K562 (cell line): ENCODE data around the gene TENM4. TPM values are rescaled to one million over a fixed set of nuclear protein-coding genes. Genes with fewer than 3 reads are reported as not detected.

Experiments
- ATAC-seq: fragments of 200-7000 bp; cut with Tn5 transposase; 3 replicates; pipeline ENCODE4 v1.9.1; 2020; ENCODE audit warnings: moderate library complexity
- BruUV-seq: library from RNA; stranded (reverse); fragments of 400-500 nt; replicated peaks from 2 replicates; lab custom pipeline; 2021; lab: Mats Ljungman, UMichigan
- CTCF ChIA-PET: fragments of 300-600 bp; formaldehyde crosslinking; extraction: SDS; loops from one replicate; lab custom pipeline; 2021; ENCODE audit warnings: low intra/inter-chr PET ratio; lab: Yijun Ruan, JAX
- POLR2A ChIA-PET: fragments of 300-600, 350-650 bp; sonication (Branson Sonifier 250); formaldehyde crosslinking; extraction: SDS; loops from one replicate; lab custom pipeline; 2021; ENCODE audit warnings: antibody characterized with exemption, inconsistent platforms; lab: Yijun Ruan, JAX
- DNase-seq, 4 experiments: peaks; one replicate each; pipeline versions ENCODE4 v3.0.0 to v3.0.0-alpha.2; 2011 to 2018; ENCODE audit warnings: low spot score in 3 of 4, mixed read lengths in 3 of 4; ENCODE audit errors: extremely low read depth in 1 of 4
- FAIRE-seq: peaks from 2 replicates; lab custom pipeline; 2011; peaks lifted over from hg19 to GRCh38; lab: Jason Lieb, UNC
- H2AFZ ChIP-seq: 2 replicates; pipeline ENCODE4 v1.6.0; 2011; ENCODE audit warnings: low read depth, low read length, control low read depth, inconsistent platforms
- H3K27ac ChIP-seq: fragments of 200-600 bp; 3 replicates; pipeline ENCODE4 v1.8.0; 2011; ENCODE audit warnings: low read depth, mild to moderate bottlenecking, control low read depth, inconsistent platforms, low read length, moderate library complexity, mixed read lengths; ENCODE audit errors: extremely low read depth
- H3K27me3 ChIP-seq, 2 experiments: fragments of 300-600 bp in 1 of 2; 2 replicates in 1 of 2; 3 replicates in 1 of 2; pipeline versions ENCODE4 v1.6.0 to v1.8.0; 2011; ENCODE audit warnings: inconsistent platforms in 2 of 2, low read length in 2 of 2, mild to moderate bottlenecking in 1 of 2, mixed read lengths in 1 of 2, moderate library complexity in 1 of 2; ENCODE audit not compliant: control insufficient read depth in 2 of 2, insufficient read depth in 2 of 2
- H3K36me3 ChIP-seq: fragments of 300-600 bp; 3 replicates; pipeline ENCODE4 v1.8.0; 2011; ENCODE audit warnings: mild to moderate bottlenecking, low read length, inconsistent platforms; ENCODE audit not compliant: control insufficient read depth, insufficient read depth
- H3K4me1 ChIP-seq, 2 experiments: fragments of 200-600 bp in 1 of 2; replicated peaks in 1 of 2; 2 replicates in 1 of 2; 3 replicates in 1 of 2; pipeline versions ENCODE4 v1.5.1 to v1.8.0; 2011; ENCODE audit warnings: inconsistent platforms in 2 of 2, low read length in 2 of 2, mild to moderate bottlenecking in 1 of 2, mixed read lengths in 1 of 2, moderate library complexity in 1 of 2; ENCODE audit not compliant: control insufficient read depth in 2 of 2, insufficient read depth in 2 of 2
- H3K4me2 ChIP-seq: 2 replicates; pipeline ENCODE4 v1.6.1; 2011; ENCODE audit warnings: low read length, control low read depth, inconsistent platforms, mixed read lengths; ENCODE audit not compliant: insufficient read depth
- H3K4me3 ChIP-seq: fragments of 200-600 bp; sonication (generic), shearing (Covaris generic); 2 replicates; pipeline ENCODE4 v1.5.1; 2016; ENCODE audit warnings: control low read depth, inconsistent platforms
- H3K79me2 ChIP-seq: fragments of 200-600 bp; 3 replicates; pipeline ENCODE4 v1.8.0; 2011; ENCODE audit warnings: low read length, inconsistent platforms; ENCODE audit not compliant: control insufficient read depth, insufficient read depth
- H3K9ac ChIP-seq, 2 experiments: 2 replicates each; pipeline versions ENCODE4 v1.6.0 to v1.6.1; 2011; ENCODE audit warnings: low read depth in 2 of 2, low read length in 2 of 2, control low read depth in 1 of 2, inconsistent platforms in 1 of 2, mild to moderate bottlenecking in 1 of 2, mixed read lengths in 1 of 2; ENCODE audit not compliant: insufficient read depth in 1 of 2
- H3K9me1 ChIP-seq: one replicate; pipeline ENCODE4 v1.6.0; 2011; ENCODE audit warnings: inconsistent platforms, mild to moderate bottlenecking, low read length, moderate library complexity; ENCODE audit not compliant: control insufficient read depth, insufficient read depth
- H3K9me3 ChIP-seq: replicated peaks from 2 replicates; pipeline ENCODE4 v1.5.1; 2011; ENCODE audit warnings: low read depth, low read length, inconsistent platforms; ENCODE audit not compliant: control insufficient read depth, insufficient read depth
- H4K20me1 ChIP-seq: replicated peaks from 2 replicates; pipeline ENCODE4 v1.6.1; 2011; ENCODE audit warnings: low read length, inconsistent platforms, mixed read lengths; ENCODE audit not compliant: control insufficient read depth, insufficient read depth
- ARHGAP35 ChIP-seq: fragments of 450-650 bp; IDR thresholded peaks from 2 replicates; pipeline ENCODE4 v1.6.1; 2018; ENCODE audit not compliant: partially characterized antibody
- ARID1B ChIP-seq: fragments of 450-650 bp; IDR thresholded peaks from 2 replicates; pipeline ENCODE4 v1.6.1; 2016; ENCODE audit warnings: antibody characterized with exemption, mild to moderate bottlenecking, inconsistent platforms
- BRF2 ChIP-seq: IDR thresholded peaks from 3 replicates; pipeline ENCODE4 v1.6.1; 2011; ENCODE audit warnings: borderline replicate concordance, mild to moderate bottlenecking; ENCODE audit not compliant: insufficient read length, insufficient read depth
- CUX1 ChIP-seq: fragments of 200-800 bp; sonication (Bioruptor generic); IDR thresholded peaks from 2 replicates; pipeline ENCODE4 v1.6.1; 2016; ENCODE audit warnings: missing genetic modification characterization, missing compliant biosample characterization
- EP400 ChIP-seq: fragments of 450-650 bp; IDR thresholded peaks from 2 replicates; pipeline ENCODE4 v1.6.1; 2017; ENCODE audit warnings: antibody characterized with exemption, mild to moderate bottlenecking, moderate library complexity
- EWSR1 ChIP-seq: fragments of 450-650 bp; IDR thresholded peaks from 2 replicates; pipeline ENCODE4 v1.6.1; 2018; ENCODE audit warnings: borderline replicate concordance, mild to moderate bottlenecking, low read depth, moderate library complexity; ENCODE audit not compliant: partially characterized antibody
- HDAC1 ChIP-seq, 2 experiments: fragments of 450-650 bp; IDR thresholded peaks; 2 replicates each; pipeline ENCODE4 v1.6.1; 2016 to 2017; ENCODE audit warnings: inconsistent platforms in 1 of 2, mild to moderate bottlenecking in 1 of 2, moderate library complexity in 1 of 2
- HDGF ChIP-seq: fragments of 450-650 bp; IDR thresholded peaks from 2 replicates; pipeline ENCODE4 v1.6.1; 2016
- MXI1 ChIP-seq: IDR thresholded peaks from 2 replicates; pipeline ENCODE4 v1.6.1; 2011; ENCODE audit warnings: low read depth, mild to moderate bottlenecking, improper control_type of control experiment, low read length
- NFE2L1 ChIP-seq: fragments of 450-650 bp; IDR thresholded peaks from 2 replicates; pipeline ENCODE4 v1.6.1; 2016; ENCODE audit warnings: missing genetic modification characterization, low read depth, mild to moderate bottlenecking, missing compliant biosample characterization, moderate library complexity, borderline replicate concordance
- PHB ChIP-seq: fragments of 250-450 bp; sonication (Bioruptor Pico); IDR thresholded peaks from 2 replicates; pipeline ENCODE4 v1.5.0; 2021
- SMAD2 ChIP-seq: fragments of 150-350 bp; IDR thresholded peaks from 2 replicates; pipeline ENCODE4 v1.6.1; 2014; ENCODE audit warnings: low read depth, mild to moderate bottlenecking, low read length
- ZBTB8A ChIP-seq: fragments of 450-650 bp; IDR thresholded peaks from 2 replicates; pipeline ENCODE4 v1.6.1; 2018; ENCODE audit warnings: mild to moderate bottlenecking, moderate library complexity; ENCODE audit not compliant: partially characterized antibody
- ZC3H11A ChIP-seq: IDR thresholded peaks from 2 replicates; pipeline ENCODE4 v1.6.1; 2012; ENCODE audit warnings: low read depth, low read length, improper control_type of control experiment
- ZKSCAN8 ChIP-seq: fragments of 200-800 bp; sonication (Bioruptor generic); IDR thresholded peaks from 2 replicates; pipeline ENCODE4 v1.6.1; 2016; ENCODE audit warnings: missing genetic modification characterization, missing compliant biosample characterization
- ZNF3 ChIP-seq: fragments of 250-450 bp; sonication (Bioruptor Pico); IDR thresholded peaks from 2 replicates; pipeline ENCODE4 v1.5.0; 2021; ENCODE audit warnings: mild to moderate bottlenecking, moderate library complexity
- ZNF311 ChIP-seq: fragments of 250-450 bp; sonication (Bioruptor Pico); IDR thresholded peaks from 2 replicates; pipeline ENCODE4 v1.4.0; 2020; ENCODE audit warnings: mild to moderate bottlenecking, moderate library complexity
- ZSCAN32 ChIP-seq: fragments of 450-650 bp; formaldehyde crosslinking; IDR thresholded peaks from 2 replicates; pipeline ENCODE4 v1.4.0; 2020; ENCODE audit warnings: mild to moderate bottlenecking, moderate library complexity
- WGBS: fragments of 100-300 bp; shearing (Covaris generic); methylation state at CpG from one replicate; pipeline ENCODE4 v1.1.6; 2016; ENCODE audit warnings: low coverage, mixed read lengths; ENCODE audit not compliant: insufficient coverage; ENCODE audit errors: missing lambda C conversion rate; 5-methylcytosine and 5-hydroxymethylcytosine counted together
- in situ Hi-C: fragments of 300-500 bp; cut with MboI; formaldehyde crosslinking; loops from 4 replicates; pipeline ENCODE4 v1.15.0; 2018; ENCODE audit warnings: inconsistent platforms, mixed read lengths
- intact Hi-C: fragments of 100-400 bp; cut with micrococcal nuclease; formaldehyde crosslinking; loops from 2 replicates; pipeline ENCODE4 v1.14.2; 2022
- polyA plus RNA-seq, 8 experiments: library from polyadenylated mRNA; depleted of rRNA in 4 of 8; stranded (reverse) in 5 of 8; unstranded in 3 of 8; fragments of >200 nt; fragmentation: Nextera tagmentation in 2 of 8; fragmentation: Illumina TruSeq in 1 of 8; extraction: Ambion mirVana in 2 of 8; extraction: Trizol in 1 of 8; gene quantifications; 2 replicates each; pipeline versions ENCODE4 v1.2.1 to v1.2.3, GENCODE V29; 2011 to 2014; ENCODE audit warnings: inconsistent platforms in 1 of 8, missing spikeins in 1 of 8
- total RNA-seq, 7 experiments: library from RNA; depleted of rRNA in 6 of 7; stranded (reverse); fragments of >200 nt in 6 of 7; fragmentation: Illumina TruSeq in 2 of 7; extraction: Trizol in 2 of 7; gene quantifications; 2 replicates each; pipeline versions ENCODE4 v1.2.1 to v1.2.3, GENCODE V29; 2011 to 2021; ENCODE audit warnings: low replicate concordance in 1 of 7
- TF ChIP-seq, protein P1 (sequence below): sonication (generic); IDR thresholded peaks from 2 replicates; pipeline ENCODE4 v1.6.1; 2016

Gene TENM4
- total and polyA plus RNA-seq, 9 of the 15 experiments (the other 6 are each of a cell fraction or from before 2014, with no cell fraction given): 0.16 TPM; not detected in 8

DNA sequence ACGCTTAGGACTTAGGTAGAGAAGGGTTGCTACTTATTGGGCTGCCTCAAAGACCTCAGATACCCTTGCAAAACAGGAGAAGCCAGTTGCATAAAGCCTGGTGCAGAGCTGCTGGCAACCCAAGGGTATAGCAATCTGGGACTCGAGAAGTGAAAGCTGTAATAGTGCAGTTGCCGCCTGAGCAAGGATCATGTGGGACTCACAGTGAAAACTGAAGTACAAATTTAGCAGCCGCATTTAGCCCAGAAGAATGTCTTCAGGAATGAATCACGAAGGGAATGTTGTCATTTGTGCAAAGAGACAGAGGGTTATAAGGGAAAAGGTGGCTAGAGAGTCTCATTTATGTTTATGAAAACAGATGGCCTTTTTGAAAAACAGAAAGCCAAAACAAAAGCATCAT lies 267.2 kb downstream of the TENM4 start:
- ATAC-seq: no peak
- in situ Hi-C loops (no loop called here), intact Hi-C loops (no loop called here)
- no peak for TF ChIP-seq ARID1B
- TF ChIP-seq PHB: no peak
- no peak for TF ChIP-seq ZNF3 (CRISPR knock-in tag)
- TF ChIP-seq HDGF: no peak
- TF ChIP-seq ZNF311 (CRISPR knock-in tag): no peak
- no peak for TF ChIP-seq HDAC1 (IDR thresholded peaks at IDR 0.05)
- TF ChIP-seq CUX1 (CRISPR knock-in tag): no peak
- no peak for TF ChIP-seq ZBTB8A
- TF ChIP-seq ZC3H11A: no peak
- no peak for TF ChIP-seq ARHGAP35
- TF ChIP-seq ZSCAN32 (CRISPR knock-in tag): no peak
- TF ChIP-seq SMAD2: no peak
- no peak for TF ChIP-seq BRF2
- TF ChIP-seq EWSR1: no peak
- no peak for TF ChIP-seq ZKSCAN8
- no peak for TF ChIP-seq EP400
- no peak for TF ChIP-seq NFE2L1 (tag)
- no peak for TF ChIP-seq MXI1
- TF ChIP-seq, protein P1, sequence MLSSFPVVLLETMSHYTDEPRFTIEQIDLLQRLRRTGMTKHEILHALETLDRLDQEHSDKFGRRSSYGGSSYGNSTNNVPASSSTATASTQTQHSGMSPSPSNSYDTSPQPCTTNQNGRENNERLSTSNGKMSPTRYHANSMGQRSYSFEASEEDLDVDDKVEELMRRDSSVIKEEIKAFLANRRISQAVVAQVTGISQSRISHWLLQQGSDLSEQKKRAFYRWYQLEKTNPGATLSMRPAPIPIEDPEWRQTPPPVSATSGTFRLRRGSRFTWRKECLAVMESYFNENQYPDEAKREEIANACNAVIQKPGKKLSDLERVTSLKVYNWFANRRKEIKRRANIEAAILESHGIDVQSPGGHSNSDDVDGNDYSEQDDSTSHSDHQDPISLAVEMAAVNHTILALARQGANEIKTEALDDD: no peak
- no peaks in the 10 kb centered on the region for H3K9me3 ChIP-seq
- FAIRE-seq: no peak
- H3K27me3 ChIP-seq: no peaks in the 10 kb centered on the region
- no peak overlapping the region for H2AFZ ChIP-seq
- no peaks in the 10 kb centered on the region for H4K20me1 ChIP-seq
- ChIA-PET CTCF (no interaction called here), POLR2A (no interaction called here)
- H3K9ac ChIP-seq: no peak overlapping the region
- no peak overlapping the region for H3K27ac ChIP-seq
- WGBS: 2% methylated on average over 5 of the region's 5 CpGs
- H3K79me2 ChIP-seq: no peaks in the 10 kb centered on the region
- no peaks in the 10 kb centered on the region for H3K36me3 ChIP-seq
- no peaks in the 10 kb centered on the region for H3K9me1 ChIP-seq
- no peak for DNase-seq
- H3K4me3 ChIP-seq: no peak overlapping the region
- BruUV-seq: no TSS peak
- H3K4me2 ChIP-seq: no peak overlapping the region
- H3K4me1 ChIP-seq: no peaks in the 10 kb centered on the region
